GM10266 (cell line): Measurements from ENCODE around the gene TRPV3.
"Not testable (repeated sequence)": the region's sequence is repeated elsewhere in the genome, so short reads cannot be mapped to it uniquely, and the experiment has no call there.

Experiments used
- DNase-seq: peaks from one replicate; pipeline ENCODE4 v3.0.0; 2012; ENCODE audit errors: extremely low spot score
- TF ChIP-seq, protein P1 (sequence below): IDR thresholded peaks from 2 replicates; pipeline ENCODE4 v1.5.1; 2012; ENCODE audit warnings: mild to moderate bottlenecking, low read depth; ENCODE audit not compliant: control insufficient read depth, insufficient read depth; ENCODE audit errors: missing control alignments

The TRPV3 gene

DNA sequence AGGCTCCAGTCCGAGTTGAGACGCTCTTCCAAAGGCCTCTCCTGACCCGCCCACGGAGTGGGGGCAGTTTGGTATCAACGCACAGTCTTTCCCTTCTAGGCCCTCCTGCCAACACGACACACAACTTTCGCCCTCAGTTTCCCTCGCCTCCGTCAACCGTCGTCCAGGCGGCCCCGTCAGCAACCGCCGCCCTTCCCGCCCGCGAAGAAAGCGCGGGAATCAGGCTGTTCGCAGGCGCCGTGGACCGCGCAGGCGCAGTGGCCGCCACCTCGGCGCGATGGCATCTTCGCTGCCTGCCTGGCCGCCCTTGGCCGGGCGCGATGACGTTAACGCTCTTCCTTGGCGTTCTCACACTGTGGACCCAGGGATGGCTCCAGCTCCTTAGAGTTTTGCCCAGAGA lies 86.0 kb downstream of the TRPV3 start, which contains the start of gene SPATA22:
Gene SPATA22 (minus strand): TSS at position 221 of the 400 bp plus-strand sequence. CDS start 2,494 bp downstream, outside the sequence.
- no peak for DNase-seq
- TF ChIP-seq, protein P1, sequence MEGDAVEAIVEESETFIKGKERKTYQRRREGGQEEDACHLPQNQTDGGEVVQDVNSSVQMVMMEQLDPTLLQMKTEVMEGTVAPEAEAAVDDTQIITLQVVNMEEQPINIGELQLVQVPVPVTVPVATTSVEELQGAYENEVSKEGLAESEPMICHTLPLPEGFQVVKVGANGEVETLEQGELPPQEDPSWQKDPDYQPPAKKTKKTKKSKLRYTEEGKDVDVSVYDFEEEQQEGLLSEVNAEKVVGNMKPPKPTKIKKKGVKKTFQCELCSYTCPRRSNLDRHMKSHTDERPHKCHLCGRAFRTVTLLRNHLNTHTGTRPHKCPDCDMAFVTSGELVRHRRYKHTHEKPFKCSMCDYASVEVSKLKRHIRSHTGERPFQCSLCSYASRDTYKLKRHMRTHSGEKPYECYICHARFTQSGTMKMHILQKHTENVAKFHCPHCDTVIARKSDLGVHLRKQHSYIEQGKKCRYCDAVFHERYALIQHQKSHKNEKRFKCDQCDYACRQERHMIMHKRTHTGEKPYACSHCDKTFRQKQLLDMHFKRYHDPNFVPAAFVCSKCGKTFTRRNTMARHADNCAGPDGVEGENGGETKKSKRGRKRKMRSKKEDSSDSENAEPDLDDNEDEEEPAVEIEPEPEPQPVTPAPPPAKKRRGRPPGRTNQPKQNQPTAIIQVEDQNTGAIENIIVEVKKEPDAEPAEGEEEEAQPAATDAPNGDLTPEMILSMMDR: no peak

DNA sequence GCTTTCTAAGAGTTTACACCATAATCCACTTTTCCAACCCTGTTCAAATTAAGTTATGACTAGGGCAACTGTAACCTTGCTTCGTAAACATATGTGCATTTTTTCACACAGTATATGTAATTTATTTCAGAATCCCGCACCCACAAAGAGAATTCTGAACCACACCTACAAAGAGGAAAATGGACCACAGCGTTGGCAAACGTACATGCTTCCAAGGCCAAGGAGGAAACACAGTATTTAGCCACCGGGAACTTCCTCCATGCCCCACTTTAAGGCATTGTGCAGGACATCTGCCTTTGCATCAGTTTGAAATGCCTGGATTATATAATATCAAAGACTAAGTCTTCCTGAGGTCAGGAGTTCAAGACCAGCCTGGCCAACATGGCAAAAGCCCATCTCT lies 88.1 kb downstream of the TRPV3 start:
- no peak for DNase-seq
- TF ChIP-seq, protein P1: no peak

DNA sequence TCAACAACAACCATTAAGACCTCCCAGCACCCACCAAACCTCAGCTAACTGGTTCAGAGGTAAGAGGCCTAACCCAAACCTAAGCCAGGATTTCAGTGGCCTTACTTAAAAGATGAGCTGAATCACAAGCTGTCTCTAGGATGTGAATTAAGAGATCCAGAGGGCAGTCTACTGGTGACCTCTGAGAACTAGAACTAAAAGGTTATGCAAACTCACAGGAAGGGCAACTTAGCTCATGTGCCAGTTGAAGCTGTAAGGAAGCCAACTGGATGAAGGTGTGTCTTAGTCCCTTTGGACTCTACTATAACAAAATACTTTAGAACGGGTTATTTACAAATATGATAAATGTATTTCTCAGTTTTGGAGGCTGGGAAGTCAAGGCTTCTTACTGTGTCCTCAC lies 91.3 kb downstream of the TRPV3 start:
- DNase-seq: not testable (repeated sequence)
